Measurements from ENCODE around the gene TFCP2L1. TPM values are rescaled to one million over a fixed set of nuclear protein-coding genes. Genes with fewer than 3 reads are reported as not detected.

The TFCP2L1 gene
- total and polyA plus RNA-seq, 7 donors = 0.14 to 1.8 (median 0.53) TPM

DNA sequence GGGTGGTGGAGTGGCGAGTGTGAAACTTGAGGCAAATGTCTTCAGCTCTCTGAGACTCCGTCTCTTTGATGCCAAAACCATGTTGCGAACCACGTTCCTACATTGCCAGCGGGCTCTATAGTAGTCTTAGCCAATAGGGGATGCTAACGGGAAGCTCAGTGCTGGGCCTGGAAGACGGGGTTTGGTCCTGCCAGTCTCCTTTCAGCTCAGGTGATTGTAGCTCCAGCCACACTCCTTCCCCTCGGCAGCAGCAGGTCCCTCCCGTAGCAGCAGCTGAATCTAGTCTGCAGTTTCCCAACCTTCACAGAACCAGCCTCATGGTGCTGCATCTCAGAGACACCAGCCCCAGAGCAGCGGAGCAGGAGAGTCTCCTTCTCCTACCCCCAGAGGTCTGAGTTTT lies 109.7 kb downstream of the TFCP2L1 start:
- peak in 2 of 4 donors; percentile 17 to 36 for ATAC-seq
- no peaks in the 10 kb centered on the region for H3K4me1 ChIP-seq

DNA sequence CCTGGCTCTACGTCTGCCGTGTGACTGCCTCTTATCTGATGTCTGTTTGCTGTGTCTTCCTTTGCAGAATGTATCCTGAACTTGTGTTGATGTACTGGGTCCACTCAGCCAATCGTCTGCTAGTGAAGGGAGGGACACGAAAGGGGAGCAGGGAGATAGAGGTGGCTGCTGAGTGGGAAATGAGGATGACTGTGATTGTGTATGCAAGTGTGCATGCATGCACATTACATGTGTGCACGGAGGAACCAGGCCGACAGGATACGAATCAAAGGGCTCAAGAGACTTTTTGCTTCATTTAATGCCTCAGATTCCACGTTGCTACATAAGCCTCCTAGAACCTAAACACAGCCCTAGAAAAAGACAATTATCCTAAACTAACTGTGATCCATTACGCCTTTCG lies 111.2 kb downstream of the TFCP2L1 start:
- no peaks in the 10 kb centered on the region for H3K4me1 ChIP-seq
- H3K36me3 ChIP-seq (ENCODE audit: insufficient read depth in 1 of 2, low read depth in 1 of 2) = no peaks in the 10 kb centered on the region
- intact Hi-C loops (cut with DNase I) = no loop called here
- peaks cover 0 to 27% (median 0%) of the 10 kb centered on the region in 3 donors for H3K27me3 ChIP-seq (ENCODE audit: insufficient read depth in 3 of 3, low read length in 2 of 3)
- DNase-seq (no peak), ATAC-seq (no peak)
- H3K27ac ChIP-seq = no peak overlapping the region
- no peak overlapping the region for H3K4me3 ChIP-seq
- TF ChIP-seq, protein P1, sequence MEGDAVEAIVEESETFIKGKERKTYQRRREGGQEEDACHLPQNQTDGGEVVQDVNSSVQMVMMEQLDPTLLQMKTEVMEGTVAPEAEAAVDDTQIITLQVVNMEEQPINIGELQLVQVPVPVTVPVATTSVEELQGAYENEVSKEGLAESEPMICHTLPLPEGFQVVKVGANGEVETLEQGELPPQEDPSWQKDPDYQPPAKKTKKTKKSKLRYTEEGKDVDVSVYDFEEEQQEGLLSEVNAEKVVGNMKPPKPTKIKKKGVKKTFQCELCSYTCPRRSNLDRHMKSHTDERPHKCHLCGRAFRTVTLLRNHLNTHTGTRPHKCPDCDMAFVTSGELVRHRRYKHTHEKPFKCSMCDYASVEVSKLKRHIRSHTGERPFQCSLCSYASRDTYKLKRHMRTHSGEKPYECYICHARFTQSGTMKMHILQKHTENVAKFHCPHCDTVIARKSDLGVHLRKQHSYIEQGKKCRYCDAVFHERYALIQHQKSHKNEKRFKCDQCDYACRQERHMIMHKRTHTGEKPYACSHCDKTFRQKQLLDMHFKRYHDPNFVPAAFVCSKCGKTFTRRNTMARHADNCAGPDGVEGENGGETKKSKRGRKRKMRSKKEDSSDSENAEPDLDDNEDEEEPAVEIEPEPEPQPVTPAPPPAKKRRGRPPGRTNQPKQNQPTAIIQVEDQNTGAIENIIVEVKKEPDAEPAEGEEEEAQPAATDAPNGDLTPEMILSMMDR (IDR thresholded peaks at IDR 0.05) = no peak
- H3K9me3 ChIP-seq = peaks cover 8% of the 10 kb centered on the region
- 92 to 94% (median 92%) methylated on average over 10 of the region's 10 CpGs for WGBS, 3 donors

More for the DNA sequence above, 109.7 kb downstream of the TFCP2L1 start:
- WGBS, 3 donors = 33 to 48% (median 45%) methylated on average over 10 of the region's 10 CpGs
- Histone ChIP-seq H3K36me3 (ENCODE audit: insufficient read depth in 1 of 2, low read depth in 1 of 2) (no peaks in the 10 kb centered on the region), H3K4me3 (no peak overlapping the region), H3K27me3 (ENCODE audit: insufficient read depth in 3 of 3, low read length in 2 of 3) (peaks cover 0 to 27% (median 0%) of the 10 kb centered on the region in 3 donors), H3K27ac (no peak overlapping the region), H3K9me3 (peaks cover 7% of the 10 kb centered on the region)
- intact Hi-C loops (cut with DNase I) = no loop called here
- no peak for DNase-seq
- TF ChIP-seq, protein P1 (IDR thresholded peaks at IDR 0.05) = no peak

DNA sequence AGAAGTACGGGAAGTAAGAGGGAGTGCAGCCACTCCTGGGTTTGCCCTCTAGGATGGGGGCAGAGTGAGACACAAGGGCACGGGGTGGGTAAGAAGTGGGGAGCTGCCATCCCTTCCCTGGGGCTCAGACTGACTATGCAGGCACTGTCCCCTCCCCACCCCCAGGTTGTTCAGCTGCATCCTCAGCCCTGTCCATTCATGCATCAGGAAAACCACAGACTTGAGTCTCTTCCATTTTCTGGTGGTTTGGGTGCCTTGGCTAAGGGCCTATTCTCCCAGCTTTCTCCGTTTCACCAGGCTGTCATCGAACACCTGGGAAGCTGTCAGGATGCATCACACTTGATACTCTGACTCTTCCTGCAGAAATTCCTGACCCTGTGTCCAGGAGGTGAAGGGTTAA lies 111.9 kb downstream of the TFCP2L1 start:
- Histone ChIP-seq H3K4me3 (no peak overlapping the region), H3K27me3 (ENCODE audit: insufficient read depth in 3 of 3, low read length in 2 of 3) (peaks cover 0 to 27% (median 0%) of the 10 kb centered on the region in 3 donors), H3K9me3 (peaks cover 8% of the 10 kb centered on the region), H3K36me3 (ENCODE audit: insufficient read depth in 1 of 2, low read depth in 1 of 2) (no peaks in the 10 kb centered on the region), H3K4me1 (no peaks in the 10 kb centered on the region), H3K27ac (no peak overlapping the region)
- TF ChIP-seq, protein P1 (IDR thresholded peaks at IDR 0.05) = no peak
- no peak for DNase-seq
- WGBS, 3 donors = 82 to 89% (median 84%) methylated on average over 4 of the region's 4 CpGs
- no peak for ATAC-seq
- intact Hi-C loops (cut with DNase I) = no loop called here

DNA sequence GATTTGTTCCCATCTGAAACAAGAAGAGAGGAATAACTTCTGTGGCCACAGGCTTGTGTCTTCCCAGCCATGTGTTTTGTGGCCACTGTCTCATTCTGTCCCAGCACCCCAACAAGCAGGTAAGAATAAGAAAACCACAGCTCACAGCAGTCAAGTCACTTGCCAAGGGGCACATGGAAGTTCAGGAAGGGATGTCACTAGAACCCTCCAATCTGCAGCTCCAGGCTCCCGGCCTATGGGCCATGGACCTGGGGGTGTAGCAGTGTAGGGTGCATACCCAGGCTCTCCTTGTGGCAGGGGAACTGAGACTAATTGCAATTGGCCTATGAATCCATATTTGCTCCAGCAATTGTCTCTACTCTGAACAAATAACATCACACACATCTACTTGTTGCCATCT lies 112.5 kb downstream of the TFCP2L1 start:
- TF ChIP-seq, protein P1 (IDR thresholded peaks at IDR 0.05) = no peak
- Histone ChIP-seq H3K4me3 (no peak overlapping the region), H3K27me3 (ENCODE audit: insufficient read depth in 3 of 3, low read length in 2 of 3) (peaks cover 0 to 27% (median 0%) of the 10 kb centered on the region in 3 donors), H3K9me3 (peaks cover 8% of the 10 kb centered on the region), H3K4me1 (no peaks in the 10 kb centered on the region), H3K27ac (no peak overlapping the region), H3K36me3 (ENCODE audit: insufficient read depth in 1 of 2, low read depth in 1 of 2) (no peaks in the 10 kb centered on the region)
- DNase-seq (no peak), ATAC-seq (no peak)
- 94 to 98% (median 96%) methylated on average over 1 of the region's 1 CpG for WGBS, 3 donors
- intact Hi-C loops (cut with DNase I) = no loop called here

DNA sequence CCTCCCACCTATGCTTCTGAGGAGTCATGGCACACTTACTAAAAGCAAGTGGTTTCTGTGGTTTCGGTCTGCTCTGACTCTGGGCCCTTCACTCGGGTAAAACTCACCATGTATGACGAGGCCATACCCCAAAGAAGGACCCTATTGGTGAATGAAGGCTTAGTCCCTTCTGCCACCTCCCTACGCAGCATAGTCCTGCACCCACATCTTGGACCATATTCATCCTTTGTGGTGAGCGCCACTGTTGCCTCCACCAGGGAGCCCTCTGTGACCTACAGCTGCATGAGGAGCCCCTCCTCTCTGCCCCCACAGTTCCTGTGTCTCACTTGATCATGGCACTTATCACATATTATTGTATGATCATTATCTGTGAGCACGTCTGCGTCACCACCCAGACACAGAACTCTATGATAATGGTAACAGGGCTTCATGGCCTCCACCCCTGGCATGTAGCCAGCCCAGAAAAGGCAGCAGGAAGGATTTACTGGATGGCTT lies 113.3 kb downstream of the TFCP2L1 start:
- WGBS, 3 donors = 87 to 95% (median 94%) methylated on average over 7 of the region's 7 CpGs
- peaks cover 0 to 27% (median 0%) of the 10 kb centered on the region in 3 donors for H3K27me3 ChIP-seq (ENCODE audit: insufficient read depth in 3 of 3, low read length in 2 of 3)
- H3K4me3 ChIP-seq = no peak overlapping the region
- DNase-seq = no peak
- H3K36me3 ChIP-seq (ENCODE audit: insufficient read depth in 1 of 2, low read depth in 1 of 2) = no peaks in the 10 kb centered on the region
- no peak overlapping the region for H3K27ac ChIP-seq
- TF ChIP-seq, protein P1 (IDR thresholded peaks at IDR 0.05) = no peak
- peaks cover 8% of the 10 kb centered on the region for H3K9me3 ChIP-seq
- no peak for ATAC-seq
- H3K4me1 ChIP-seq = no peaks in the 10 kb centered on the region
- intact Hi-C loops (cut with DNase I) = no loop called here

All from psoas muscle (tissue), 8 donors.